ENCODE results near the gene ZMYND8. TPM values are rescaled to one million over a fixed set of nuclear protein-coding genes. Genes with fewer than 3 reads are reported as not detected.
"Not testable (repeated sequence)": the region's sequence is repeated elsewhere in the genome, so short reads cannot be mapped to it uniquely, and the experiment has no call there.

Gene ZMYND8
- total RNA-seq, 4 donors from 2014 or later, result 51.3 to 106 (median 94.0) TPM

DNA sequence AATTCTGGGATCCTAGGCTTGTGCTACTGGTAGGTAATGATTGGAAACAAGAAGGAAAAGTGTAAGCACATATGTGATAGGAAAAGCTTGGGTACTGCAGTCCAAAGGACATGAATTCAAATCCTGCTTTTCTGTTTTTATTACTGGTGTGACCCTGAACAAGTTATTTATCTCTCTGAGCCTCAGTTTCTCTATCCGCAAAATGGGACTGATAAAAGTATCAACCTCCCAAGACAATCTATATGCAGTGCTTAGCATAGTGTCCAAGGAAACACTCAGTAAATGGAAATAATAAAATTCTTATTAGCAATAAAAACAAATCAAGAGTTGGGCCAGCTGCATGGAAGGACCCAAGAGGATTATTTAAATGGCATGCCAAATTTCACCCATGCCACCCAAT, 108.5 kb downstream of the ZMYND8 start:
- Histone ChIP-seq H3K4me3 (no peak overlapping the region), H3K4me1 (peaks cover 0 to under 1% (median 0%) of the 10 kb centered on the region in 4 donors), H3K36me3 (peaks cover 0 to 89% (median 0%) of the 10 kb centered on the region in 3 donors), H3K27ac (no peak overlapping the region), H3K9me3 (no peaks in the 10 kb centered on the region), H3K27me3 (no peaks in the 10 kb centered on the region)
- TF ChIP-seq, protein P1, sequence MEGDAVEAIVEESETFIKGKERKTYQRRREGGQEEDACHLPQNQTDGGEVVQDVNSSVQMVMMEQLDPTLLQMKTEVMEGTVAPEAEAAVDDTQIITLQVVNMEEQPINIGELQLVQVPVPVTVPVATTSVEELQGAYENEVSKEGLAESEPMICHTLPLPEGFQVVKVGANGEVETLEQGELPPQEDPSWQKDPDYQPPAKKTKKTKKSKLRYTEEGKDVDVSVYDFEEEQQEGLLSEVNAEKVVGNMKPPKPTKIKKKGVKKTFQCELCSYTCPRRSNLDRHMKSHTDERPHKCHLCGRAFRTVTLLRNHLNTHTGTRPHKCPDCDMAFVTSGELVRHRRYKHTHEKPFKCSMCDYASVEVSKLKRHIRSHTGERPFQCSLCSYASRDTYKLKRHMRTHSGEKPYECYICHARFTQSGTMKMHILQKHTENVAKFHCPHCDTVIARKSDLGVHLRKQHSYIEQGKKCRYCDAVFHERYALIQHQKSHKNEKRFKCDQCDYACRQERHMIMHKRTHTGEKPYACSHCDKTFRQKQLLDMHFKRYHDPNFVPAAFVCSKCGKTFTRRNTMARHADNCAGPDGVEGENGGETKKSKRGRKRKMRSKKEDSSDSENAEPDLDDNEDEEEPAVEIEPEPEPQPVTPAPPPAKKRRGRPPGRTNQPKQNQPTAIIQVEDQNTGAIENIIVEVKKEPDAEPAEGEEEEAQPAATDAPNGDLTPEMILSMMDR (IDR thresholded peaks at IDR 0.05), result no peak
- TF ChIP-seq POLR2A (IDR thresholded peaks at IDR 0.05), result no peak
- no peak for DNase-seq

DNA sequence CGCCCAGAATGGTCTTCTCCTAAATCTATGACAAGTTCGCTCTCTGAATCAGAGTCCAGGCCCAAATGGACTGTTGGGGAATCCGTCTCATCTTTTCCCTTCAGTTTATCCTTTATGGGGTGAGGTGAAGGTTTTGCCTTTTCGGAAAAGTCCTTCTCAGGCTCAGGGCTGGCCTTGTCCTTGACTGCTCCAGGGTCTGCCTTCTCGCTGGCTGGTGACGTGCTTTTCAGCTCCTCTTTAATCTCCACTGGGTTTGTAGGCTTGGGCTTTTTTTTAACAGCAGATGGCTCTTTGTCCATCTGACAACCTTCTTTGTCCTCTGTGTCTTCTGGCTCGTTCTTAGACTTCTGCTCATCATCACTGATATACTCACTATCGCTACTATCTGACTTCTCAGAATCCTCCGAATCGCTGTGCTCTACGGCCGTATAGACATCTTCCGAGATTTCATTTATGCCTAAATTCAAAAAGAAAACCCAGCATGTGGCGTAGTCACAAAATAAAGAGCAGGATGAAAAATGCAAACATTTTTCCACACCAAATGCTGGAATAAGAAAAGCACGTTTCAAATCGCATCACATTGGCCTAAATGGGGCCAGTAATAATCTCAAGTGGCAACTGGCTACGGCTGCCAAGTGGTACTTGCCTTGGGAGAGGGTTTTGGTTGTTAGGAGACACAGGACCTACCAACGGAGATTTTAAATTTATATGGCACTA, 110.3 kb downstream of the ZMYND8 start:
- peaks cover 0 to 78% (median 0%) of the 10 kb centered on the region in 3 donors for H3K36me3 ChIP-seq

GRCh38 chr20:47245166-47245565, 111.3 kb downstream of the ZMYND8 start:
- H3K27ac ChIP-seq, DNase-seq, H3K4me1 ChIP-seq, H3K27me3 ChIP-seq, H3K9me3 ChIP-seq, H3K4me3 ChIP-seq: not testable (repeated sequence)
- H3K36me3 ChIP-seq, result peaks cover 0 to 72% (median 0%) of the 10 kb centered on the region in 3 donors

More for the DNA sequence above, 110.3 kb downstream of the ZMYND8 start:
- H3K4me3 ChIP-seq, result no peak overlapping the region
- TF ChIP-seq POLR2A (IDR thresholded peaks at IDR 0.05), result no peak
- TF ChIP-seq, protein P1 (IDR thresholded peaks at IDR 0.05), result no peak
- no peaks in the 10 kb centered on the region for H3K9me3 ChIP-seq
- no peak for DNase-seq
- no peaks in the 10 kb centered on the region for H3K27me3 ChIP-seq
- H3K27ac ChIP-seq, result no peak overlapping the region
- peaks cover 0 to 9% (median 0%) of the 10 kb centered on the region in 4 donors for H3K4me1 ChIP-seq

- H3K9me3 ChIP-seq, result no peaks in the 10 kb centered on the region
Measured at GRCh38 chr20:47244451-47244850, 112.0 kb downstream of the ZMYND8 start.

GRCh38 chr20:47243532-47244305, 112.8 kb downstream of the ZMYND8 start:
- Histone ChIP-seq H3K9me3 (no peaks in the 10 kb centered on the region), H3K27ac (no peak overlapping the region), H3K4me3 (no peak overlapping the region), H3K27me3 (no peaks in the 10 kb centered on the region), H3K4me1 (peaks cover 0 to 9% (median 0%) of the 10 kb centered on the region in 4 donors), H3K36me3 (peaks cover 0 to 72% (median 0%) of the 10 kb centered on the region in 3 donors)
- TF ChIP-seq, protein P1 (IDR thresholded peaks at IDR 0.05), result no peak
- no peak for TF ChIP-seq POLR2A (IDR thresholded peaks at IDR 0.05)
- DNase-seq, result no peak

More at GRCh38 chr20:47244451-47244850, 112.0 kb downstream of the ZMYND8 start:
- no peaks in the 10 kb centered on the region for H3K27me3 ChIP-seq
- no peak for TF ChIP-seq POLR2A (IDR thresholded peaks at IDR 0.05)
- TF ChIP-seq, protein P1 (IDR thresholded peaks at IDR 0.05), result no peak
- no peak for DNase-seq
- no peak overlapping the region for H3K4me3 ChIP-seq
- H3K4me1 ChIP-seq, result peaks cover 0 to 9% (median 0%) of the 10 kb centered on the region in 4 donors
- peaks cover 0 to 72% (median 0%) of the 10 kb centered on the region in 3 donors for H3K36me3 ChIP-seq
- no peak overlapping the region for H3K27ac ChIP-seq

- Histone ChIP-seq H3K4me3 (no peak overlapping the region), H3K36me3 (peaks cover 0 to 73% (median 0%) of the 10 kb centered on the region in 3 donors), H3K4me1 (peaks cover 0 to 9% (median 0%) of the 10 kb centered on the region in 4 donors), H3K27me3 (no peaks in the 10 kb centered on the region), H3K9me3 (no peaks in the 10 kb centered on the region), H3K27ac (no peak overlapping the region)
- TF ChIP-seq, protein P1 (IDR thresholded peaks at IDR 0.05), result no peak
- TF ChIP-seq POLR2A (IDR thresholded peaks at IDR 0.05), result no peak
- no peak for DNase-seq
Measured at GRCh38 chr20:47243003-47243402, 113.5 kb downstream of the ZMYND8 start.

Measured in Peyer's patch (tissue), 4 donors.